ENCODE measurements around the gene MRPS16. TPM values are rescaled to one million over a fixed set of nuclear protein-coding genes. Genes with fewer than 3 reads are reported as not detected.

The MRPS16 gene
- total RNA-seq (2022; extraction: Qiagen RNA extraction; ENCODE audit: low read depth), result 123 to 186 TPM (median 177 TPM) in 5 replicates

GRCh38 chr10:73252445-73253224, at the start of gene MRPS16:
TSS of gene MRPS16 (minus strand) at chr10:73252644. CDS start at chr10:73252482, 162 bp downstream.

GRCh38 chr10:73246646-73247508, 5.6 kb downstream of the MRPS16 start, which contains the start of gene DNAJC9:
TSS of gene DNAJC9 (minus strand) at chr10:73247255. CDS start at chr10:73247189, 66 bp downstream.

Other genes with a start within 250 kb of the MRPS16 start
- gene P4HA1, start 155.8 kb downstream of the MRPS16 start, total RNA-seq (2022; extraction: Qiagen RNA extraction; ENCODE audit: low read depth), result 17.0 to 34.0 TPM (median 23.7 TPM) in 5 replicates
- gene NUDT13, start 142.2 kb downstream of the MRPS16 start, total RNA-seq (2022; extraction: Qiagen RNA extraction; ENCODE audit: low read depth), result 2.4 to 4.2 TPM (median 2.7 TPM) in 5 replicates
- gene ECD, start 84.6 kb downstream of the MRPS16 start, total RNA-seq (2022; extraction: Qiagen RNA extraction; ENCODE audit: low read depth), result 24.2 to 33.2 TPM (median 26.3 TPM) in 5 replicates
- gene FAM149B1, start 84.5 kb downstream of the MRPS16 start, total RNA-seq (2022; extraction: Qiagen RNA extraction; ENCODE audit: low read depth), result 6.5 to 8.3 TPM (median 7.1 TPM) in 5 replicates
- 50.1 to 58.8 TPM (median 52.0 TPM) in 5 replicates for gene DNAJC9, start 5.4 kb downstream of the MRPS16 start, total RNA-seq (2022; extraction: Qiagen RNA extraction; ENCODE audit: low read depth)
- 0.11 to 0.22 TPM (median 0.12 TPM) in 5 replicates for gene CFAP70, start 106.2 kb upstream of the MRPS16 start, total RNA-seq (2022; extraction: Qiagen RNA extraction; ENCODE audit: low read depth)
- gene ANXA7, start 161.4 kb upstream of the MRPS16 start, total RNA-seq (2022; extraction: Qiagen RNA extraction; ENCODE audit: low read depth), result 107 to 140 TPM (median 108 TPM) in 5 replicates
- 0.40 to 0.65 TPM (median 0.62 TPM) in 5 replicates for gene MSS51, start 180.9 kb upstream of the MRPS16 start, total RNA-seq (2022; extraction: Qiagen RNA extraction; ENCODE audit: low read depth)
- gene PPP3CB, start 243.4 kb upstream of the MRPS16 start, total RNA-seq (2022; extraction: Qiagen RNA extraction; ENCODE audit: low read depth), result 9.9 to 18.8 TPM (median 16.2 TPM) in 5 replicates

All from A549 treated with ZK216348 at 1 μM for 4 hours (cell line).